Smooth muscle cell (in vitro differentiated cells): ENCODE measurements around the gene ZNF276. TPM values are rescaled to one million over a fixed set of nuclear protein-coding genes. Genes with fewer than 3 reads are reported as not detected.
"Not testable (repeated sequence)": the region's sequence is repeated elsewhere in the genome, so short reads cannot be mapped to it uniquely, and the experiment has no call there.

ENCODE experiments used
- DNase-seq: peaks from one replicate; lab custom pipeline; 2025; ENCODE audit not compliant: unreplicated experiment; lab: John Stamatoyannopoulos, UW
- H2AFZ ChIP-seq: fragments of 200-600 bp; sonication (generic); 2 replicates; pipeline ENCODE4 v1.6.0; 2016; ENCODE audit warnings: antibody characterized with exemption, low read depth, mild to moderate bottlenecking
- H3F3A ChIP-seq: fragments of 200-600 bp; sonication (generic); 2 replicates; pipeline ENCODE4 v1.6.0; 2017; ENCODE audit warnings: antibody characterized with exemption, low read depth
- H3K27ac ChIP-seq: fragments of 200-600 bp; sonication (generic); 2 replicates; pipeline ENCODE4 v1.5.1; 2016; ENCODE audit warnings: low read depth, mild to moderate bottlenecking
- H3K27me3 ChIP-seq: fragments of 200-600 bp; sonication (generic); 2 replicates; pipeline ENCODE4 v1.6.1; 2016; ENCODE audit warnings: low read depth, mild to moderate bottlenecking
- H3K36me3 ChIP-seq: fragments of 200-600 bp; sonication (generic); 2 replicates; pipeline ENCODE4 v1.5.1; 2016; ENCODE audit warnings: low read depth
- H3K4me1 ChIP-seq: fragments of 200-600 bp; sonication (generic); 2 replicates; pipeline ENCODE4 v1.5.1; 2016; ENCODE audit warnings: low read depth
- H3K4me2 ChIP-seq: fragments of 200-600 bp; sonication (generic); 2 replicates; pipeline ENCODE4 v1.6.0; 2016; ENCODE audit warnings: mild to moderate bottlenecking
- H3K4me3 ChIP-seq: fragments of 200-600 bp; sonication (generic); 2 replicates; pipeline ENCODE4 v1.5.1; 2016; ENCODE audit warnings: mild to moderate bottlenecking
- H3K79me2 ChIP-seq: fragments of 200-600 bp; sonication (generic); 2 replicates; pipeline ENCODE4 v1.6.0; 2016; ENCODE audit warnings: low read depth, mild to moderate bottlenecking
- H3K9ac ChIP-seq: fragments of 200-600 bp; sonication (generic); 2 replicates; pipeline ENCODE4 v1.6.0; 2016; ENCODE audit warnings: low read depth
- H3K9me3 ChIP-seq: fragments of 200-600 bp; sonication (generic); replicated peaks from 2 replicates; pipeline ENCODE4 v1.5.1; 2016; ENCODE audit warnings: low read depth
- H4K20me1 ChIP-seq: fragments of 200-600 bp; sonication (generic); 2 replicates; pipeline ENCODE4 v1.6.0; 2016; ENCODE audit warnings: low read depth
- CTCF ChIP-seq: fragments of 200-600 bp; sonication (generic); IDR thresholded peaks from 2 replicates; pipeline ENCODE4 v1.5.1; 2017; ENCODE audit warnings: borderline replicate concordance, mild to moderate bottlenecking, antibody characterized with exemption; ENCODE audit not compliant: insufficient read depth, poor library complexity, severe bottlenecking
- WGBS: methylation state at CpG from one replicate; pipeline ENCODE4 v1.1.7; 2016; ENCODE audit warnings: low lambda C conversion rate; 5-methylcytosine and 5-hydroxymethylcytosine counted together
- polyA plus RNA-seq: library from polyadenylated mRNA; unstranded; fragments of >200 nt; fragmentation: Nextera tagmentation; extraction: Ambion mirVana; gene quantifications from 2 replicates; pipeline ENCODE4 v1.2.1, GENCODE V29; 2016
- total RNA-seq: library from RNA; depleted of rRNA; stranded (reverse); fragments of >200 nt; gene quantifications from 2 replicates; pipeline ENCODE4 v1.2.3, GENCODE V29; 2014

The ZNF276 gene
- total and polyA plus RNA-seq, 2 experiments from 2014 or later, result 8.0 to 11.0 TPM

DNA sequence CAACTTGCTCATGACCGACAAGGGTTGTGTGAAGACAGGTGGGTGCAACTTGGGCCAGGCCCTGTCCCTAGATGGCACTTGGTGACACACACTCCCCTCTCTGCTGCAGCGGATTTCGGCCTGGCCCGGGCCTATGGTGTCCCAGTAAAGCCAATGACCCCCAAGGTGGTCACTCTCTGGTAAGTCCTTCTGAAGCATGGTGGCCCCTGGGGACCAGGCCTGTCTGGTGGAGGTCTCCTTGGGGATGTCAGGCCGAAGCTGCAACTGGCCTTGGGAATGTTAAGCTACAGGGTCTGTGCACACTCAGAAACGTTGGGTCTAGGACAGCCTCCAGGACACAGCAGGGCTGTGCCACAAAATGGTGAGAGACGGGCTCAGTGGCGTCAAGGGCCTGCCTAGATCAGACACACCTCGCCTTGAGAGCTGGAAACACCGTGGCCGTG lies 28.0 kb upstream of the ZNF276 start:
- H3K9ac ChIP-seq, result no peak overlapping the region
- H3K9me3 ChIP-seq, result no peaks in the 10 kb centered on the region
- H3K4me1 ChIP-seq, result no peaks in the 10 kb centered on the region
- H2AFZ ChIP-seq, result no peak overlapping the region
- no peaks in the 10 kb centered on the region for H3F3A ChIP-seq
- H3K27ac ChIP-seq, result no peak overlapping the region
- 98% methylated on average over 11 of the region's 11 CpGs for WGBS
- no peak for TF ChIP-seq CTCF
- H3K4me2 ChIP-seq, result no peak overlapping the region
- no peaks in the 10 kb centered on the region for H4K20me1 ChIP-seq
- no peak for DNase-seq
- H3K27me3 ChIP-seq, result no peaks in the 10 kb centered on the region
- H3K4me3 ChIP-seq, result no peak overlapping the region
- H3K79me2 ChIP-seq, result peaks cover 11% of the 10 kb centered on the region
- no peaks in the 10 kb centered on the region for H3K36me3 ChIP-seq

- H3K79me2 ChIP-seq, result peaks cover 5% of the 10 kb centered on the region
- TF ChIP-seq CTCF, result no peak
- H3K36me3 ChIP-seq, result no peaks in the 10 kb centered on the region
- H3K9me3 ChIP-seq, result no peaks in the 10 kb centered on the region
- no peak for DNase-seq
- H2AFZ ChIP-seq, result no peak overlapping the region
- H3K9ac ChIP-seq, result no peak overlapping the region
- H3K27me3 ChIP-seq, result no peaks in the 10 kb centered on the region
- H3K27ac ChIP-seq, result no peak overlapping the region
- H3F3A ChIP-seq, result no peaks in the 10 kb centered on the region
- H3K4me2 ChIP-seq, result no peak overlapping the region
- 98% methylated on average over 32 of the region's 32 CpGs for WGBS
- H4K20me1 ChIP-seq, result peaks cover 7% of the 10 kb centered on the region
- no peak overlapping the region for H3K4me3 ChIP-seq
- H3K4me1 ChIP-seq, result no peaks in the 10 kb centered on the region
Measured at GRCh38 chr16:89693931-89694783, 27.2 kb upstream of the ZNF276 start.

- not testable (repeated sequence) for H3K79me2 ChIP-seq, H3F3A ChIP-seq, H2AFZ ChIP-seq, H3K9me3 ChIP-seq, H3K27ac ChIP-seq, DNase-seq, H3K4me1 ChIP-seq, H3K9ac ChIP-seq, H3K27me3 ChIP-seq, H3K4me2 ChIP-seq, H3K36me3 ChIP-seq, H3K4me3 ChIP-seq
- H4K20me1 ChIP-seq, result peaks cover 13% of the 10 kb centered on the region
- 100% methylated on average over 3 of the region's 23 CpGs for WGBS
Measured at GRCh38 chr16:89694784-89695085, 26.6 kb upstream of the ZNF276 start.

- DNase-seq, result no peak
- H3K79me2 ChIP-seq, result peaks cover 3% of the 10 kb centered on the region
- WGBS, result 94% methylated on average over 31 of the region's 31 CpGs
- no peaks in the 10 kb centered on the region for H3K27me3 ChIP-seq
- peaks cover 16% of the 10 kb centered on the region for H4K20me1 ChIP-seq
- no peaks in the 10 kb centered on the region for H3K36me3 ChIP-seq
- no peaks in the 10 kb centered on the region for H3K9me3 ChIP-seq
- no peak overlapping the region for H3K4me2 ChIP-seq
- no peak for TF ChIP-seq CTCF
- no peak overlapping the region for H3K9ac ChIP-seq
- H3F3A ChIP-seq, result no peaks in the 10 kb centered on the region
- peaks cover 5% of the 10 kb centered on the region for H3K4me1 ChIP-seq
- H3K27ac ChIP-seq, result no peak overlapping the region
- H3K4me3 ChIP-seq, result no peak overlapping the region
- H2AFZ ChIP-seq, result no peak overlapping the region
Measured at GRCh38 chr16:89695086-89695874, 26.1 kb upstream of the ZNF276 start.
